Prostate gland (tissue), 2 donors: Measurements from ENCODE around the gene KRT13.

ENCODE experiments used
- CTCF ChIP-seq, 4 experiments: fragments of 200-600 bp in 2 of 4; fragments of 450-650 bp in 2 of 4; sonication (generic) in 2 of 4; IDR thresholded peaks; 1 replicate in 3 of 4; 2 replicates in 1 of 4; pipeline ENCODE4 v1.5.1; 2016 to 2019; ENCODE audit warnings: antibody characterized with exemption in 4 of 4, mild to moderate bottlenecking in 2 of 4, moderate library complexity in 2 of 4
- POLR2A ChIP-seq: fragments of 450-650 bp; IDR thresholded peaks from one replicate; pipeline ENCODE4 v1.6.1; 2016; ENCODE audit warnings: antibody characterized with exemption, mild to moderate bottlenecking

- TF ChIP-seq CTCF (IDR thresholded peaks at IDR 0.05) (no peak), POLR2A (peak; percentile 50)
These were observed 42.8 kb upstream of the KRT13 start for GRCh38 chr17:41547921-41548843.
